ENCODE results near the gene ASB10. TPM values are rescaled to one million over a fixed set of nuclear protein-coding genes. Genes with fewer than 3 reads are reported as not detected.
A peak's percentile ranks its signal among the peaks of the same experiment; 100 is the strongest.

The ASB10 gene
- total and polyA plus RNA-seq, 8 donors: 0.05 TPM; not detected in 7

- Histone ChIP-seq H3K4me1 (peaks cover 0 to under 1% (median 0%) of the 10 kb centered on the region in 4 donors), H3K36me3 (no peaks in the 10 kb centered on the region), H3K9me3 (no peaks in the 10 kb centered on the region), H3K27me3 (peaks cover 0 to 67% (median 25%) of the 10 kb centered on the region in 3 donors), H3K27ac (no peak overlapping the region), H3K4me3 (no peak overlapping the region)
- DNase-seq: no peak
- WGBS, 5 donors: 58 to 79% (median 76%) methylated on average over 4 of the region's 4 CpGs
- TF ChIP-seq POLR2A (IDR thresholded peaks at IDR 0.05) (no peak), POLR2AphosphoS5 (IDR thresholded peaks at IDR 0.05) (no peak), EP300 (IDR thresholded peaks at IDR 0.05) (no peak)
- intact Hi-C loops (cut with DNase I; ENCODE audit: low total_unique reads): no loop called here
Measured at GRCh38 chr7:151179946-151180345, 7.1 kb downstream of the ASB10 start.

GRCh38 chr7:151179287-151179860 is 7.7 kb downstream of the ASB10 start:
- peaks cover 0 to 6% (median 2%) of the 10 kb centered on the region in 4 donors for H3K4me1 ChIP-seq
- WGBS, 5 donors: 70 to 88% (median 75%) methylated on average over 7 to 8 of the region's 8 CpGs
- TF ChIP-seq POLR2A (IDR thresholded peaks at IDR 0.05) (no peak), EP300 (IDR thresholded peaks at IDR 0.05) (no peak), CTCF (IDR thresholded peaks at IDR 0.05) (no peak)
- H3K4me3 ChIP-seq: no peak overlapping the region
- no peak for DNase-seq
- intact Hi-C loops (cut with DNase I; ENCODE audit: low total_unique reads): no loop called here
- H3K27ac ChIP-seq: no peak overlapping the region
- H3K27me3 ChIP-seq: peaks cover 0 to 72% (median 29%) of the 10 kb centered on the region in 3 donors
- no peaks in the 10 kb centered on the region for H3K9me3 ChIP-seq
- H3K36me3 ChIP-seq: no peaks in the 10 kb centered on the region

- Histone ChIP-seq H3K4me1 (peaks cover 0 to 6% (median 2%) of the 10 kb centered on the region in 4 donors), H3K27me3 (peaks cover 0 to 78% (median 35%) of the 10 kb centered on the region in 3 donors), H3K36me3 (no peaks in the 10 kb centered on the region), H3K4me3 (no peak overlapping the region), H3K27ac (no peak overlapping the region), H3K9me3 (no peaks in the 10 kb centered on the region)
- no peak for TF ChIP-seq EP300 (IDR thresholded peaks at IDR 0.05)
- no peak for TF ChIP-seq POLR2A (IDR thresholded peaks at IDR 0.05)
- no peak for DNase-seq
- 50 to 79% (median 64%) methylated on average over 2 of the region's 2 CpGs for WGBS, 5 donors
- intact Hi-C loops (cut with DNase I; ENCODE audit: low total_unique reads): no loop called here
Measured at GRCh38 chr7:151178831-151179230, 8.2 kb downstream of the ASB10 start.

- peaks cover 0 to 79% (median 41%) of the 10 kb centered on the region in 3 donors for H3K27me3 ChIP-seq
- no peak for TF ChIP-seq CTCF (IDR thresholded peaks at IDR 0.05)
- no peak for TF ChIP-seq EP300 (IDR thresholded peaks at IDR 0.05)
- TF ChIP-seq POLR2A (IDR thresholded peaks at IDR 0.05): no peak
- no peak for TF ChIP-seq POLR2AphosphoS5 (IDR thresholded peaks at IDR 0.05)
- H3K4me1 ChIP-seq: peaks cover 0 to 6% (median 2%) of the 10 kb centered on the region in 4 donors
- H3K4me3 ChIP-seq: no peak overlapping the region
- no peak overlapping the region for H3K27ac ChIP-seq
- WGBS, 5 donors: 89 to 92% (median 90%) methylated on average over 9 of the region's 9 CpGs
- no peaks in the 10 kb centered on the region for H3K36me3 ChIP-seq
- DNase-seq: peak in 1 of 2 donors; percentile 3
- no peaks in the 10 kb centered on the region for H3K9me3 ChIP-seq
- intact Hi-C loops (cut with DNase I; ENCODE audit: low total_unique reads): no loop called here
Measured at GRCh38 chr7:151178236-151178635, 8.8 kb downstream of the ASB10 start.

GRCh38 chr7:151177310-151177709 is 9.7 kb downstream of the ASB10 start:
- WGBS, 5 donors: 58 to 92% (median 84%) methylated on average over 1 of the region's 1 CpG
- H3K27ac ChIP-seq: no peak overlapping the region
- H3K4me1 ChIP-seq: peaks cover 0 to 10% (median 4%) of the 10 kb centered on the region in 4 donors
- no peak overlapping the region for H3K4me3 ChIP-seq
- intact Hi-C loops (cut with DNase I; ENCODE audit: low total_unique reads): no loop called here
- no peaks in the 10 kb centered on the region for H3K9me3 ChIP-seq
- peaks cover 0 to 88% (median 47%) of the 10 kb centered on the region in 3 donors for H3K27me3 ChIP-seq
- DNase-seq: peak in 1 of 2 donors; percentile 5
- TF ChIP-seq CTCF (IDR thresholded peaks at IDR 0.05): no peak
- TF ChIP-seq POLR2A (IDR thresholded peaks at IDR 0.05): no peak
- TF ChIP-seq POLR2AphosphoS5 (IDR thresholded peaks at IDR 0.05): no peak
- TF ChIP-seq EP300 (IDR thresholded peaks at IDR 0.05): no peak
- H3K36me3 ChIP-seq: no peaks in the 10 kb centered on the region
